Measurements from ENCODE around the gene TTC21A.

TTC21A gene

DNA sequence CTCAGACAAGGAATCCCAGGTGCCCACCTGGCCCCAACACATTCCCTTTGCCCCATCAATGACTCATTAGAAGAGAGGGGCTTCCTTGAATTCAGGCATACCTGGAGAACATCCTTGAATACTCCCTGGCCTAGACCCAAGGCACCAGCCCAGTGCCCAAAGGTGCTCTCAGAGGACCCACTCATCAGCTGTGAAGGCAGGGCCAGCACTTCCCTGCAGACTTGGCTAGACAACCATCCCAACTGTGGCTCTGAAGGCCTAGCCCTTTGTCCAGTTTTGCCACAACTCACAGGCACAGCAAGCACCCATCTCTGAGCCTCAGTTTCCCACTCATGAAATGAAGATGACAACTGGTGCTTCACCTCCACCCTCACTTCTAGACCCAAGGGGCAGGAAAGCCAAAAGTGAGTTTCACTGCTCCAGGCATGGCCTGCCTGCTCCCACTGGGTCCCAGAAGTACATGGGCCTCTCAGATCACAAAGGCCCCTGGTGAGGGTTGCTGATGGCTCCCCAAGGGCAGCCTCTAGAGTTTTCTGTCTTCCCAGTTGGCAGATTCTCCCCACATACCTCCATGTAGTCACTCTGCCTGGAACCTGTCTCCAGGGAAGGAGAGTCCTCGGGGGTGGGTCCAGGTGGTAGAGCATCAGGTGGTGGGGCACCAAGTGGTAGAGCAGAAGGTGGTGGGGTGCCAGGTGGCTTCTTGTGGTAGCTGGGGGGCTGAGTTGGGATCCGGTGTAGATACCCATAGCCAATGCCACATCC lies 7.6 kb upstream of the TTC21A start:
- DNase-seq = no peak

DNA sequence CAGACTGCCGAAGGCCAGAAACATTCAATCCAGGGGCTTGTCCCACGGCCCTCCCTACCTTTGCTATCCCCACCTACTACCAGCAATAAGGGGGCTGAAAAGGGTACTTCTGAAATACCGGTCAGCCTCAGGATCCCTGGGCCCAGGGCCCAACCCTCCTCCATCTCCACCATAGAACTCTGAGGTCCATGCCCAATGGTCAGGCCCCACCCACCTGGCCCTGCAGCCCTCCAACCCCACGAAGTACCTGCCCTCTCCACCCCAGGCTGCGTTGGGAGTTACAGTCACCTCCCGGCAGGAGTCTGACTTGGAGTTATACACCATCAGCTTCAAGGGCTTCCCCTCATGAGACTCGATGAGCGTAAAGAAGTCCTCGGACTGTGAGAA lies 7.0 kb upstream of the TTC21A start:
- no peak for DNase-seq

DNA sequence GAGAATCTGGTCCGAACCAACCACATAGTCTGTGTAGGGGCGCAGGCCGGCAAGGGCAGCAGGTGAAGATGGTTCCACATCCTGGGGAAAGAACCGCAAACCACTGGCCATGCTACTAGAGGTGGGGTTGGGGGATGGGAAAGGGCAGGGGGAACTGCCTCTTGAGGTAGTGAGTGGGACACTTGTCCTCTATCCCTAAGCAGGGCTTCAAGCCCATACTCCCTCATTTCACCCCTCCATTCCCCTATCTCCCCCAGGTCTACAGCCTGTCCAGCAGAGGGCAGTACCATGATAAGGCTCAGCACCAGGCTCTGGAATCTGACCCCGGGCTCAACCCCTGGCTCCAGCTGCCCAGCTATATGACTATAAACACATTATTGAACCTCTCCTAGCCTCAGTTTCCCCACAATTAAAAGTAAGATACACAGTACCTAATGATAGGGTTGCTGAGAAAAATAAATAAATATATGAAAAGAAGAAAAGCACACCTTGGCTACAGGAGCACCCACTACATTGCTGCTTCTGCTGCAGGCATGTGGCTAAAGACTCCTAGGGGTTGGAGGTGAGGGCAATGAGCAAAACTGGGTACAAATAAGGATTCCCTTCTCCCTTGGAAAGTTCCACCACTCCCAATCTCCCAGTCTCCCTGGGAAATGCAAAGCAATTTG lies 6.3 kb upstream of the TTC21A start:
- no peak for DNase-seq

DNA sequence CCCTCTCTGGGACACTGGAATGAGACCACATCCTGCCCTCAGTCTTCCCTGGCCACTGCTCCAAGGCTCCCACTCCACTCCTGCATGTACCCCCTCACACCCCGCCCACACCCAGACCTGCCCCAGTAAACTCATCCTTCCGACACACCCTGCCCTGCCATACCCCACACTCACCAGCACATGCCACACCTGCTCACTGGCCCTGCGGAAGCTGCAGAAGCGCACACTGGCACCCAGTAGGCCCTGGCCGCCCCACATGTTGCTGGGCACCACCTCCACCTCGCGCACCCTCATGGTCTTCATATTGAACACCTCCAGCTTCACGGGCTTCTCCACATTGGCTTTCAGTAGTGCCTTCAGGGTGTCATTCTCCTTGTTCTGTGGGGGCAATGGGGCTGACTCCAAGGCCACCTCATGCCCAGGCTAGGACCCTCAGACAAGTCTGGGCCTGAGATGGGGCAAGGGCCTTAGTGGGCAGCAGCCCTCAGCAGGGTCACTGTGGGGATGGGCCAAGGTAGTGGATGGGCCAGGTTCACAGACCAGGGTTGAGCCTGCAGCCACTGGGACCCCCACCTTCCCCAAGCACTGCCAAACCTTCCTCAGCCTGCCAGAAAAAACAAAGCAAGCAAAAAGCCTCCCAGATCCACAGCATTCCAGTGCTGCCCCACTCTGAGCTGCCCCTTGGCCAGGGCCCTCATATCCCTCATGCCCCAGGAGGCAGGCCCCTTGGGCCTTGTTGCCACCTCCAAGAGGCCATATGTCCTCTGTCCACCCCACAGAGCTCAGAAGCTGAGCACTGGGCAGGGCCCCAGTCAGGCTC lies 4.8 kb upstream of the TTC21A start:
- no peak for DNase-seq

DNA sequence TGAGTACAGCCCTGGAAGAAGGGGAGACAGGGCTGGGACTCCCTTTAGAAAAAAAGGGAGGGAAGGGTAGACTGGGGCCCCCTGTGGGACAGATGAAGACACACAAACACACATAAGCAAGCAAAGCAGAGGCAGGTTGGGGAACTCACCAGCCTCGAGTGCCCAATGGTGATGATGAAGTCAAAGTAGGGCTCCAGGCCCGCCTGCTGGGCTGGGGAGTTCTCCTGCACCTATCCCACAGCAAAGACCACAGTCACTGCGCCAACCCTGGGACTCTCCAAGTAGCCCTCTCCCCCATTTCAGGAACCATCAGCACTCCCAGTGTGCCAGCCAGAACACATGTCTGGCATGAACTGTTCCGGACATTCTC lies 4.2 kb upstream of the TTC21A start:
- no peak for DNase-seq

DNA sequence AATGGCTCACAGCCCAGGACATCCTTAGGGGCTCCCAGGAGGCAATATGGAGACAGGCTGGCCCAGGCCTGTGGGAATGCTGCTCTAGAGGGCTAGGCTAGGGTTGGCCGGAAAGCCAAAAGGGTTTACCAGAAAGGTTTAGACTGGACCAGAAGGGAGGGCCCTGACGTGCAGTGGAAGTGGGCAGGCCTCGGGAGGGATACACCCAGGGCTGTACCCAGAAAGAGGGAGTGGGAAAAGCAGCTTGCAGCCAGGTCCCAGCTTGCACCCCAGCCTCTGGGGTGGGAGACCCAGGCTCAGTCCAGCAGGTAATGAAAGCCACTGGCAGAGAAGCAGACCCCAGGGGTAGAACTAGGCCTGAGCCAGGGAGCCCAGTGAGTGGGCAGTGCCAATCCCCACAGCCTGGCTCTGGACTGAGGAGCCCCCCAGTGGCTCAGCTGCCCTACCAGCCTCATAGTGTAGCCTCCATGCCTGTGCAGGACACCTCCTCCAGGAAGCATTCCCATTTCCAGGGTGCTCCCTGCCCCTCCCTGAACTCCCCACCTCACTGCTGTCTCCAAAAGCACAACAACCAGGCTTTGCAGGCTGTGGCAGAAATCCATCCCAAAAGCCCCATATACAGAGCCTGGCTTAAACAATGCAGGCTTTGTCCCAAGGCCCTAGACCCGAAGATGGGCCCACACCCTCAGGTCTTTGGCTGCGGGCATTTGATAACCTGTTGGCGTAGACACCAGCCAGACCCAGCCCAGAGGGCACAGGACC lies 3.5 kb upstream of the TTC21A start:
- no peak for DNase-seq

DNA sequence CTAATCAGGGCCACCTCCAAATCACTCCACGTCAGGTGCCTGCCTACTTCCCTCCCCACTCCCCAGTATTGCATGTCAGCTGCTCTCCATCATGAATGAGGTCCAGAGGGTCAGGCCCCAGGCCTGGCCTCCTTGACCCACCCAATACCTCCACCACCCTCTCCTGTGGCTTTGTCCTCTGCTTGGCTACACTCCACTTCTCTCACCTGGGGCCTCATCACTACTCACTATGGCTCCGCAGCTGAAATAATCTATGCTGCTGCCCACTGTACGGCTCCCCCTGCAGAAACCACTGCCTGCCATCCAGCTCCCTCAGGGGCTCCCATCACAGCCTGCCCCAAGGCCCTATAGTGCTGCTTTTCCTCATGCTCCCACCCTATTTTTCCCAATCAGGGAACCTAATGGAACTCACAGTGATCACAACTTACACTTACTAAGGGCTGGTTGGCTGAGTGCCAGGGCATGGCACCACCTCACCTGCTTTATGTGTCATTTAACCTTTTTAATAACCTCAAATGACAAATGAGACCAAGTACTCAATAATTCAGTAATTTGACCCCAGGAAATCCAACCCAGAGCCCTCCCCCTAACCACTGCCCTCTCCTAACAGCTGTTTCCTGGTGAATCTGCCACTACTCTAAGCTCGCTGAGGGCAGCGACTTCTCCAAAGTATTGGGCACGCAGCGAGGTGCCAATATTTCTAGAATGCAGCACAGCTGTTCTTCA lies 2.4 kb upstream of the TTC21A start:
- no peak for DNase-seq

DNA sequence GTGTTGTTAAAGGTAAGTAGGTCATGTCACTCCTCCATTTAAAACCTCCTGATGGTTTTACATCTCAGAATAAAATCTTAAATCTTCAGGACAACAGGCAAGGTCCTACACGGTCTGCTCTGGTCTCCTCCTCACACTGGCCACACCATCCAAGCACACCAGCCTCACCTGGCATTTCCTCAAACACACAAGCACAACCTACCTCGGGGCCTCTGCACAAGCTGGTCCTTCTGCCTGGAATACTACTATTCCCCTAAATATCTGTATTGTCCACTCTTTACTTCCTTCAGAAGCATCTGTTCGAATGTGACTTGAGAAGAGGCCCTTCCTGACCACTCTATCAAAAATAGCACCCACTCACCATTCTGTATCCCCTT lies 1.8 kb upstream of the TTC21A start:
- DNase-seq = no peak

DNA sequence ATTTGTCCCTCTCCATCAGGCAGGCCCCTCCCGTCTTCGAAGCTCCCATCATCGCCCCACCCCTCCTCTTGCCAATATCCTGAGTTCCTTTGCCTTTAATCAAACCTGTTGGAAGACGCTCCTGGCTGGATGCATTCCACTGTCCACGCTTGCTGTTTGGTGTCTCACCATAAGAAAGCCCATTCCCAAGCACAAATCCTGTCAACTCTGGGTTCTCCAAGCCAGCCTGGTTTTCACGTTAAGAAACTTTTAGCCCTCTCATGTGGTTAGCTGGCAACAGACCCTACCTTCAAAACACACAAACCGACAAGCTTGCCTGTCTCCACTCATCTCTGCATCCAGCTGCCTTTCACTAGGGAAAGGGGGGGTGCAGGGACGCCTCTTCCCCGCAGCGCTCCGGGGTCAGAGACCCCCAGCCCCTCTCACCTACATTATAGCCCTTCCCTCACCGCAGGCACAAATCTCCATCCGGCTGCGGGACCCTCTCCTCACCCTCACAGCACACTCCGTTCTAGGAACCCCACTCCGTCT lies 1.1 kb upstream of the TTC21A start:
- DNase-seq = no peak

DNA sequence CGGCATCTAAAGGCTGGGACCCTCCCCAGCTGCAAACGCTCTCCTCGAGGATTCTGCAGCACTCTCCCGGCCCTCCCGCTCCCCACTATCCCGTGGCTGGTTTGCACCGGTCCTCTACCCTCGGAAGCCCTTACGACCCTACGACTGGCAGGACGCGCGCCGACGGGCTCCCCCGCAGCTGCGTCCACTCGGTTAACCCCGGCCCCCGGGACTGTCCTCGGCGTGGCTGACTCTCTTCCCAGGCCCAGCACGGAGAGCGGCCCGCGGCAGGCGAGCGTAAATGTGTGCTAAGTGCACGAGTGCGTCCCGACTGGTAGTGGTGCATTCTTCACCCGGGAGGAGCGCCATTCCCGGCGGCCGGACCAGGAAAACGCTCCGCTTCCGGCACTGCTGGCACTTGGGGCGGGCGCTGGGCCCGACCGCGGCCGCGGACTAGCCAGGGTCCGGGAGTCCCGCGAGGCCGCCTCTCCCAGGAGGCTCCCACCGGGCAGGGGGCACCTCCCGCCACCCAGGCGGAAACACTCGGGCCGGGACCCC lies 561 bp upstream of the TTC21A start:
- no peak for DNase-seq

DNA sequence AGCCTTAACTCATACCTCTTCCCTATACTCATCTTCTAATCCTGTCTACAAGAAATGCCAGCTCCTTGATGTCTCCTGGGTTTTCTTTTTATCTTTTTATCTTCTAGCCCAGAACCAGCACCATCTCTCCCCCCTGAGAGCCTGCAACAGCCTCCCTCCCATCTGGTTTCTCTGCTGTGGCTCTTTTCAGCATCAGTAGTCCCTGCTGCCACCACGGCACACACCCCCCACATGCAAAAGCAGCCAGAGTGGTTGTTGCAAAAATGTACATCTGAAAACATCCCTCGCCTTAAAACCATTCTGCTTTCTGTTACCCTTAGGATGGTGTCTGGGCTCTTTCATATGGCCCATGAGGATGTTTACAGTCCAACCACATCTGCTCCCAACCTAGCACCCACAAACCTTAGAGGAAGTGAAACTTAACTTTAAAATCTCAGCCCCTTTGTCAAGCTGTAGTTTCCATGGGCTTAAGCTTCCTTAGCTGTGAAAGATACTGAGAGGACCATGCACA lies 775 bp downstream of the TTC21A start:
- no peak for DNase-seq

DNA sequence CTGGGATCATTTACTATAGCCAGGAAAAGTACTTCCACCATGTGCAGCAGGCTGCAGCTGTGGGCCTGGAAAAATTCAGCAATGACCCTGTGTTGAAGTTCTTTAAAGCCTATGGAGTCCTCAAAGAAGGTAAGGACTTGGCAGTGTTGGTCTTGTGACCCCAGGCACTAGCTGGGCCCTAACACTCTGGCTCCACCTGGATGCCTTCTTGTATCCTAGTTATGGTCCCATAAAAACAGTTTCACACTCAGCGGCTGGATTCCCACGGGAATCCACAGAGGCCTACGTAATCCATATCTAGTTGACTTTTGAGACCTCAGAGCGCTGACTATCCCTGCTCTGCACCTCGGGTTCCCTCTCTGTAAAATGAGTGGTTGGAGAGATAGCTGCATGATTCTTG lies 1.6 kb downstream of the TTC21A start:
- no peak for DNase-seq

DNA sequence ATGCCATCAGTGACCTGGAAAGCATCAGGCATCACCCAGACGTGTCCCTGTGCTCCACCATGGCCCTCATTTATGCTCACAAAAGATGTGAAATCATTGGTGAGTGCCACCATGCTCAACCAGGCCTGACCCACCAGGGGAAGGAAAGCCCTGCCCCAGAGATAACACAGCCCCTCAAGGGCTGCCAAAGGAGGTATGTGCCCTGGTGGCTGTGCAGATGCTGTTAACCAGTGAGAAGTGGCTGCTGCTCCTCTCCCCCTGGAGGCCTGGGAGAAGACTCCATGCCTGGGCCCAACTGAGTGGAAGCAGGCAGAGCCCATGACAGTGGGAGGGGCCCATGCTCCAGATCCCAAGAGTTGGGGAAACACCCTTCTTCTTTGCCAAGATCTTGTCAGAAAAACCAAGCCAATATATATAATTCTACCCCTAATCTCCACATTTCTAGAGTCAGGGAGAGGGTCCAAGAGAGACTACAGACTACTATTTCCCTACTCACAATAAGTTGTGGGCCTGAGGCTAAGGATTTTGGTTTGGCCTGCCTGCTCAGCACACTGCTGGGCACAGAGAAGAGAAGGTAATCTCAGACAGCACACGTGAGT lies 2.7 kb downstream of the TTC21A start:
- no peak for DNase-seq

DNA sequence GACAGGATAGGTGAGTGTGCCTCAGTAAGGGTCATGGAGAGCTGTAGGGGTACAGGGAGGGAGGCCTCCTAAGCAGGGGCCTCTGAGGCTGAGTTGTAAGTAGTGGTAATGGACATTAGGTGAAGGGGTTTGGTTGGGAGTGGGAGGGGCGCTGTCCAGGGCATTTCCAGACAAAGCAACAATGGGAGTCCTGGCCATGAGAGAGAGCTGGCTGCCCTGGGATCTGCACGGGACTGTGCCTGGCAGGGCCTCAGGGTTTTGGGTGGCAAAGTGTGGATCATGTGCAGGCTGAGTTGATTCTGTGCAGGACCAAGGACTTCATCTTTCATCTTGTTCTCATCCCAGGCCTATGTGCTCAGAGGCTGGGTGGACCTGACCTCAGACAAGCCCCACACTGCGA lies 4.6 kb downstream of the TTC21A start:
- DNase-seq = no peak

DNA sequence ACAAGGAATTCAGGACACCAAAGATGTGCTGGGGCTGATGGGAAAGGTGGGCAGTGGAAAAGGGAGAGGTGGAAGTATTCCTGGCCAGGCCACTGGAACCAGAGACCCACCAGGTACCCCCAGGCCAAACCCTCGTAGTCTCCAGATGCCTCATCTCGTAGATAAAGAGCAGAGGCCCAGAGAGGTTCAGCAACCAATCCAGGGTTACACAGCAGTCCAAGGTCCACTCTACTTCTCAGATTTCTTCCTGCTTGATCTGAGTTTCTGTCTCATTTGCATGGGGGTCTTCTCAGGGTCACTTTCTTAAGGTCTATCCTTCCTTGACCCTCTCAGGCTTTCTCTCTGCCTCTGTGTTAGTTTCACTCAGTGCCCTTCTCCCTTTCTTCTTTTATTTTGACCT lies 5.1 kb downstream of the TTC21A start:
- DNase-seq = no peak

DNA sequence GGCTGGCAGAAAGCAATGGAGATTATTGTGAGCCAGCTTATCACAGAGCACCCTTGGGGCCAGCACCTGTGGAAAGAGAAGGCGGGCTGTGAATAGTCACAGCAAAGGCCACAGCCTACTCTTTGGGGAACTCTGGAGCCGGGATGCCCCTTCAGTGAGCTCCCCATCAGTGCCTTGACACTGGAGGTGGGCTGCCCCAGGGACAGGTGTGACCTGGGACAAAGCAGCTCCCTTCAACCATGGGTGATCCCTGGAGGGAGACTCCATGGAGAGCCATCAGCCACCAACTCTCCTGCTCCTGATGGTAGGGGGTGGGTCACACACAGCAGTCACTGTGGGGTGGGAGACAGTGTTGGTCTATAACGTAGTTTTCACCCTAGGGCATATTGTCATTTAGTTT lies 5.8 kb downstream of the TTC21A start:
- no peak for DNase-seq

DNA sequence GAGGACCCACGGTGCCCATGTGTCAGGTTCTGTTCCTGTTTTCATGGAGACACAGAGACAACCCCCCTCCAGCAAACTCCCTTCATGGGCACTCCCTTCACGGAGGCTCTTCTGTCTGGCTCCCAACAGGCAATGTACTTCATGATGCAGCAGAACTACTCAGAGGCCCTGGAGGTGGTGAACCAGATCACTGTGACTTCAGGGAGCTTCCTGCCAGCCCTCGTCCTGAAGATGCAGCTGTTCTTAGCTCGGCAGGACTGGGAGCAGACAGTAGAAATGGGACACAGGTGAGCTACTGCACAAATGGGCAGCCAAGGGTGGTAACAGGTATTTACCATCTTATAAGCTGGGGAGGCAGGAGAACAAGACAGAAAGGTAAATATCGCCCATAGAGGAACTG lies 7.0 kb downstream of the TTC21A start:
- DNase-seq = no peak

DNA sequence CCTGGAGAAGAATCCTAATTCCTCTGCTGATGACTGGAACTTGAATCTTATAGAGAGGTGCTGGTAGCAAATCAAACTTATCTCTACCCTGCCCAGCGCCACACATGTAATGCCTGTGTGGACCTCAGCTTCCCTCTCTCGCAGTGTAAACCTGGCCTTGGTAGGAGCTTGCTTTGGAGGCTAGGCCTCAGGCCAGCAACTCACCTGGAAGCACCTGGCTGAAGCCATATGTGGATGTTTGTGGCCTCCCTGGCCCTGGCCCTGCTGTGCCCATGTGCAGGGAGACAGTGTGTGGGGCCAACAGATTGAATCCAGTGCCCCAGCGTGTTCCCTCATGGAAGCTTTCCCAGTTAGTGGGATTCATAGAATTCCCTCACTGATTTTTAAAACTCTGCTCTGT lies 8.4 kb downstream of the TTC21A start:
- no peak for DNase-seq

DNA sequence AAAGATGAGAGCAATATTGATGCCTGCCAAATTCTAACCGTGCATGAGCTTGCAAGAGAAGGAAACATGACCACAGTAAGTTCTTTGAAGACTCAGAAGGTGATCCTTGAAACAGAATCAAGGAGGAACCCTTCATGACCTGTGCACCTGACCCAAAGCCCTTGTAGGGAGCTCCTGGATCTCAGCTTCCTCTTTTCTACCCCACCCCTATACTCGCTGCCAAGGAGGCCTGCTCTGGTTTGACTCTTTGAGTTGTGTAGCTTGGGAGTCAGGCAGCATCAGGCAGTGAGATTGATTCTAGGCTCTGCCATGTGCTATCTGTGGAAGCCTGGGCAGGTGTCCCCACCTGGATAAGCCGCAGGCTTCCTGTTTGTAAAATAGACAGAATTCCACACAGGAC lies 10.6 kb downstream of the TTC21A start:
- no peak for DNase-seq

DNA sequence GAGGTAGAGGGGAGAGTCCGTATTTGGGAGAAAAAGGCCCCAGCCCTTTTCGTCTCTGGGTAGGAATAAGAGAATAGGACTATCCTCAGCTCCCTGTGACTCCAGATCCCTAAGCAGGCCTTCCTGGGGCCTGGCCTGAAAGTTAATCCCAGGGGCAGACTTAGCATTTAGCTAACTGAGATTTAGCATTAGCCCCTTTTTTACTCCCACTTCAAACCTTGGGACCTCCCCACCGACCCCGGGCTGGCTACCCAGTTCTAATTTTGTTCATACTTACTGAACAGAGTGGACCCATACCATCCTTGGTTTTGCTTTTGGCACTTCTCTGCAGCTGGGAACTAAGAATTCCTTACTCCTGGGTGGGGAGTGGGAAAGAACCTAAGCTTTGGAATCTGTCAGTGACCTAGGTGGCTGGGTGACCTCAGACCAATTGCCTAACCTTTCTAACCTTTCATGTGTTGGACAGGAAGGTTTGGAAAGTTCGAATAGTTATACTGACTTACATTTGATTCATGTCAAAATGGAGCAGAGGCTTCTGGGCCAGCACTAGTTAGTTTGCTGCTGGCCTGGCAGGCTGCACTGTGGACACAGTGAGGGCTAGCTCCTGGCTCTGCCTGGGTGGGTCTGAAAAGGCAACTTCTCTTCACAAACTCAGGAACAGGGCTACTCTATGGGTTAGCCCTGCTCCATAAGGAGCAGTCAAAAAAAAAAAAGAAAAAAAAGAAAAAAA lies 11.6 kb downstream of the TTC21A start:
- no peak for DNase-seq

DNA sequence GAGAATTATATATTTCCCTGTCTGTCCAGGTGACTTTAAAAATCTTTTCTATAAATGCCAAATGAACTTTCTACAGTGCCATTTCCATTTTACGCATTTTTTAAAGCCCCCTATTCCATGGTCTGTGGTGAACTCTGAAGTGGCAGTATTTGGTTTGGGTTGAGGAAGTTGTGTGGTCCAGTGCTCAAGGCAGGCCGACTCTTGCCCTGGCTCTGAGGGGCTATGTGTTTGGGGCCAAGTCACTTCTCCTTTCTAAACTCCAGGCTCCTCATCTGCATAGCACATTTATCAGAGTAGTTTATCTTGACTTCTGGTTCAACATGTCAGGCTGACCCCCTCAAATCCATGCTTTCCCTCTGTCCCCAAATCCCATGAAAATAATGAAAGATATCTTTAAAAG lies 14.1 kb downstream of the TTC21A start:
- no peak for DNase-seq
